Adipocyte (in vitro differentiated cells): ENCODE measurements around the gene EIF1B.

Source experiments
- DNase-seq: peaks from one replicate; pipeline ENCODE4 v3.0.0-alpha.2; 2015; ENCODE audit warnings: low read depth
- H3K27me3 ChIP-seq: replicated peaks from 2 replicates; pipeline ENCODE4 v1.7.0; 2013; ENCODE audit warnings: mild to moderate bottlenecking, low read length, moderate library complexity; ENCODE audit not compliant: control insufficient read depth, insufficient read depth
- H3K36me3 ChIP-seq: 2 replicates; pipeline ENCODE4 v1.7.0; 2013; ENCODE audit warnings: low read length, mild to moderate bottlenecking, moderate library complexity; ENCODE audit not compliant: control insufficient read depth, insufficient read depth, severe bottlenecking
- H3K4me1 ChIP-seq: 2 replicates; pipeline ENCODE4 v1.7.0; 2013; ENCODE audit warnings: mild to moderate bottlenecking, low read length, moderate library complexity; ENCODE audit not compliant: control insufficient read depth, insufficient read depth
- H3K4me3 ChIP-seq: 2 replicates; pipeline ENCODE4 v1.7.0; 2013; ENCODE audit warnings: mild to moderate bottlenecking, low read length, moderate library complexity
- H3K9ac ChIP-seq: 2 replicates; pipeline ENCODE4 v1.7.0; 2013; ENCODE audit warnings: mild to moderate bottlenecking, low read length, moderate library complexity
- H3K9me3 ChIP-seq: 2 replicates; pipeline ENCODE4 v1.7.0; 2013; ENCODE audit warnings: mild to moderate bottlenecking, low read length, moderate library complexity; ENCODE audit not compliant: control insufficient read depth

Gene EIF1B

GRCh38 chr3:40309925-40310695, 603 bp downstream of the EIF1B start:
- no peaks in the 10 kb centered on the region for H3K27me3 ChIP-seq
- H3K4me3 ChIP-seq = peak overlapping the region; percentile 99
- peak; percentile 76 for DNase-seq
- H3K36me3 ChIP-seq = peaks cover 30% of the 10 kb centered on the region
- peak overlapping the region; percentile 98 for H3K9ac ChIP-seq
- no peaks in the 10 kb centered on the region for H3K9me3 ChIP-seq
- peaks cover 34% of the 10 kb centered on the region for H3K4me1 ChIP-seq

- DNase-seq = peak; percentile 72
- Histone ChIP-seq H3K36me3 (peaks cover 30% of the 10 kb centered on the region), H3K4me1 (peaks cover 34% of the 10 kb centered on the region), H3K9me3 (no peaks in the 10 kb centered on the region), H3K27me3 (no peaks in the 10 kb centered on the region), H3K4me3 (peak overlapping the region; percentile 99), H3K9ac (peak overlapping the region; percentile 98)
Observed at GRCh38 chr3:40310705-40311104, 1.2 kb downstream of the EIF1B start.

GRCh38 chr3:40312661-40313226, 3.2 kb downstream of the EIF1B start:
- Histone ChIP-seq H3K4me3 (peak overlapping the region; percentile 99), H3K9ac (peak overlapping the region; percentile 98), H3K27me3 (no peaks in the 10 kb centered on the region), H3K4me1 (peaks cover 34% of the 10 kb centered on the region), H3K36me3 (peaks cover 30% of the 10 kb centered on the region), H3K9me3 (no peaks in the 10 kb centered on the region)
- peak; percentile 41 for DNase-seq

GRCh38 chr3:40313975-40314860, 4.7 kb downstream of the EIF1B start:
- Histone ChIP-seq H3K9ac (no peak overlapping the region), H3K4me1 (peaks cover 28% of the 10 kb centered on the region), H3K4me3 (no peak overlapping the region), H3K27me3 (no peaks in the 10 kb centered on the region), H3K9me3 (no peaks in the 10 kb centered on the region), H3K36me3 (peaks cover 30% of the 10 kb centered on the region)
- peak; percentile 48 for DNase-seq

- H3K9ac ChIP-seq = no peak overlapping the region
- DNase-seq = peak; percentile 90
- H3K36me3 ChIP-seq = peaks cover 18% of the 10 kb centered on the region
- H3K4me3 ChIP-seq = no peak overlapping the region
- H3K4me1 ChIP-seq = peaks cover 14% of the 10 kb centered on the region
- no peaks in the 10 kb centered on the region for H3K27me3 ChIP-seq
- H3K9me3 ChIP-seq = no peaks in the 10 kb centered on the region
Observed at GRCh38 chr3:40317061-40317855, 7.8 kb downstream of the EIF1B start.

GRCh38 chr3:40321818-40322217, 12.3 kb downstream of the EIF1B start:
- Histone ChIP-seq H3K36me3 (no peaks in the 10 kb centered on the region), H3K4me3 (no peak overlapping the region), H3K4me1 (no peaks in the 10 kb centered on the region), H3K9me3 (no peaks in the 10 kb centered on the region), H3K27me3 (no peaks in the 10 kb centered on the region), H3K9ac (no peak overlapping the region)
- no peak for DNase-seq

GRCh38 chr3:40323946-40324345, 14.4 kb downstream of the EIF1B start:
- H3K4me1 ChIP-seq = no peaks in the 10 kb centered on the region
- H3K9ac ChIP-seq = no peak overlapping the region
- H3K9me3 ChIP-seq = no peaks in the 10 kb centered on the region
- H3K4me3 ChIP-seq = no peak overlapping the region
- no peaks in the 10 kb centered on the region for H3K36me3 ChIP-seq
- DNase-seq = no peak
- no peaks in the 10 kb centered on the region for H3K27me3 ChIP-seq

GRCh38 chr3:40324621-40325020, 15.1 kb downstream of the EIF1B start:
- no peaks in the 10 kb centered on the region for H3K4me1 ChIP-seq
- DNase-seq = no peak
- no peaks in the 10 kb centered on the region for H3K36me3 ChIP-seq
- no peaks in the 10 kb centered on the region for H3K27me3 ChIP-seq
- H3K9ac ChIP-seq = no peak overlapping the region
- no peaks in the 10 kb centered on the region for H3K9me3 ChIP-seq
- H3K4me3 ChIP-seq = no peak overlapping the region

GRCh38 chr3:40325465-40325864, 16.0 kb downstream of the EIF1B start:
- Histone ChIP-seq H3K4me3 (no peak overlapping the region), H3K36me3 (no peaks in the 10 kb centered on the region), H3K9me3 (no peaks in the 10 kb centered on the region), H3K9ac (no peak overlapping the region), H3K27me3 (no peaks in the 10 kb centered on the region), H3K4me1 (no peaks in the 10 kb centered on the region)
- no peak for DNase-seq

GRCh38 chr3:40328374-40328773, 18.9 kb downstream of the EIF1B start:
- no peaks in the 10 kb centered on the region for H3K4me1 ChIP-seq
- no peak overlapping the region for H3K9ac ChIP-seq
- no peaks in the 10 kb centered on the region for H3K27me3 ChIP-seq
- DNase-seq = no peak
- no peak overlapping the region for H3K4me3 ChIP-seq
- no peaks in the 10 kb centered on the region for H3K9me3 ChIP-seq
- H3K36me3 ChIP-seq = no peaks in the 10 kb centered on the region
